Daoy (cell line): ENCODE data around the gene GRB10. TPM values are rescaled to one million over a fixed set of nuclear protein-coding genes. Genes with fewer than 3 reads are reported as not detected.

ENCODE experiments used
- DNase-seq: peaks from one replicate; pipeline ENCODE4 v3.0.0-alpha.2; 2015; ENCODE audit warnings: low read depth
- total RNA-seq: library from RNA; depleted of rRNA; stranded (reverse); fragments of >200 nt; shearing (Covaris generic); gene quantifications from 2 replicates; pipeline ENCODE4 v1.2.3, GENCODE V29; 2014

Gene GRB10
- total RNA-seq, 1 experiment from 2014 or later = 66.3 TPM

DNA sequence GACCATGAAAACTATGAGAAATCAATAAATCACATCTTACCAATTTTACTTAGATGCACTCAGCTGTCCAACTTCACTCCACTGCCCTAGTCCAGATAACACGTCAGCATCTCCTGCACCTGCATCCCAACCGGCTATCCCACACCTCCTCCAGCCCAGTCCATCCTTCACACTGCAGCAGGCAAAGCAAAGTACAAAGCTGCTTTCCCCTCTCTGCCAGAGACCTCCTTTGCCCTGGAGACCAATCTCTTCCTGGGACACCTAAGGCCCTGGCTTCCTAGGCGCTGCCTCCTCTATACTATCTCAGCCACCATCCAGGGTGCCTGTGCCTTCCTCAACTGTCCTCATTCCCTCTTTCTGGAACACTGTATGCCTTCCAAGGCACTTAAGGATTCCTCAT is 127.2 kb downstream of the GRB10 start:
- DNase-seq = no peak

DNA sequence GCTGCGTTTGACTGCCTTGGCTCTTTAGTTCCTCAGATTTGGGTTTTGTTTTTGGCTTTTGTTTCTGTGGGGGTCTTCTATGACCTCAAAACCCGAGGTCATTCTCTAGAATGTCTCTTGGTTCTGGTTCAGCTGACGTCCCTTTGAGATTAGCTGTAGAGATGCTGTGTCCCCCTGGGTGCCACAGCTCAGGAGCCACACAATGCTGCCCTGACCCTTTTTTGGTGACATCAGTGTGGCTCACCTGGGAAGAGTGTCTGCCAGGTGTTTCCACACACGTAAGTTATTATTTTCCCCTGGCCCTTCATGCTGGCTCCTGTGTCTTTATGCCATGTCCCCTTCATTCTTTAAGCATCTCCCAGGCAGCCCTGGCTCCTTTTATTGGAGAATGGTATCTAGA is 127.7 kb downstream of the GRB10 start:
- no peak for DNase-seq

DNA sequence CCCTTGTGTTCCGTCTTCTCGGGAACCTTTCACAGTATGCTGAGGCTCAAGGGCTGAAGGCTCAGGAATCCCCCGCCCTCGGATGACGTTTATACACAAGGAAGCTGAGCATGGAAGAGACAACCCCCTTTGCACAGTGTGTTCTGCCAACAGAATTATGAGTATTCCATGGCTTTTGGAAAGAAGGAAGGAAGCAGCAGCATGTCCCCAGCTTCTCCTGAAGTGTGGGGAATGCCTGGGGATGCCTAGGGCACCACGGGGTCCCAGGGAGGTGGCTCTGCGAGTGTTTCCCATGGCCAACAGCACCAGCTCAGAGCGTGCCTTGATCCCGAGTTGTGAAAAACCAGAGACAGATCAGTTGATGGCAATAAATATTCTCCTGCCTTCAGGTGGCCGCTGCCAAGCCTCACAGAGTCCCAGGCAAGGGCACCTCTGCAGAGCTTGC is 128.7 kb downstream of the GRB10 start:
- DNase-seq = no peak

DNA sequence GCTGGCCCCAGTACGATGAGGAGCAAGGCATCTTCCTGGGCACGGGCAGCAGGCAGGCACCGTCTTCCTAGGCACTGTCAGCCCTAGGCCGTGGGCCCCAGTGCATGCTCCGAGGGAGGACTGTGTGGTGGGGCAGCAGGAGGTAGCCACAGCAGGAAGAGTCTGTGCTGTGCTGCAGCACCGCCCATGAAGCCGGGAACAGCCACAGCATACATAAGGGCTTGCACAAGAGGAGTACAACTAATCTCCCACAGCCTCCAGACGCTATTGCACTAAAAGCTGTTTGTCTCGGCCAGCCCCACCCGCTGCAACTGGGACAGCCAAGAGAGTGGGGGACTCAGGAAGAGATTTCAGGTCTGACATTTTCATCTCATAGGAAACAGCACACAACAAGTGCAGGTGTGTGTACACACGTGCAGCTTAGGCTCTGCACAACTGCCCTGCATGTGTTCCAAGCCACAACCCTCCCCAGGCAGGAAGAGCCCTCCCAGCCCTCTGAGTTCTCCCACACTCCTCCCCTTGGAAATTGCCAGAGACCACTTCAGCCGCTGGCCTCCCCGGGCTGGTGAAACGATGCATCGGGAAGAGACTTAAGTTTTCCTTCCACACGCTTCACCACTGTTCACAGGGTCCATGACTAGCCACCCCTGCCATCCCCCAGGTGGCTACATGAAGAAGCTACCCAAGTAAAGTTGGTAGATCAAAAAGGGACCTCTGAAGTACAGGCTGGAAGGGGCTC is 129.4 kb downstream of the GRB10 start:
- DNase-seq = no peak

GRCh38 chr7:50652400-50653125 is 130.1 kb downstream of the GRB10 start:
- no peak for DNase-seq

DNA sequence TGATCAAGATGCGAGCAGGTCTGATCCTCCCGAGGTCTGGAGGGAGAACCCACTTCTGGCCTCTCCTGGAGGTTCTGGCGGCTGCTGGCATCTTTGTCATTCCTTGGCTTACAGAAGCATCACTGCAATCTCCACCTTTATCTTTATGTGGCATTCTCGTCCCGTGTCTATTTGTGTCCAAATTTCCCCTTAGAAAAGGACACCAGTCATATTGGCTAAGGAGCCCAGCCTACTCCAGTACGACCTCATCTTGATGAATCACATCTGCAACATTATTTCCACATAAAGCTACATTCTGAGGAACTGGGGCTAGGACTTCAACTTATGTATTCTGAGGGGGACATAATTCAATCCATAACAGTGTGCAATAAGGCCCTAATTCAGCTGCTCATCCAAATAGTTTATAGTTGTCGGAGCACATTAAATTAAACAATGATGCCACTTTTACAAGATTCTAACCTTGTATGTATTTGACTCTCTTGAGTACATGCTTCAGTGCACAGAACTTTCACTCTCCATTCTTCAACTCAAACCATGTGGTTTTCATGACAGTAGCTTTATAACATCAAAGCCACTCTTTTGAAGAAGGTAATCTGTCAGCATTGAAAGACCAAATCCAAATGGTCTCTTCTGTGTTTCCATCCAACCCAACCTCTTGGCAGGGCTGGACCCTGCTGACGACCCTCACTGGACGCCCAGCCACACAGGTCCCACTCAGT is 131.3 kb downstream of the GRB10 start:
- DNase-seq = no peak

GRCh38 chr7:50650057-50650664 is 132.5 kb downstream of the GRB10 start:
- no peak for DNase-seq

- DNase-seq = no peak
Observed at GRCh38 chr7:50649259-50649885, 133.3 kb downstream of the GRB10 start.

GRCh38 chr7:50648570-50649169 is 134.0 kb downstream of the GRB10 start:
- no peak for DNase-seq

DNA sequence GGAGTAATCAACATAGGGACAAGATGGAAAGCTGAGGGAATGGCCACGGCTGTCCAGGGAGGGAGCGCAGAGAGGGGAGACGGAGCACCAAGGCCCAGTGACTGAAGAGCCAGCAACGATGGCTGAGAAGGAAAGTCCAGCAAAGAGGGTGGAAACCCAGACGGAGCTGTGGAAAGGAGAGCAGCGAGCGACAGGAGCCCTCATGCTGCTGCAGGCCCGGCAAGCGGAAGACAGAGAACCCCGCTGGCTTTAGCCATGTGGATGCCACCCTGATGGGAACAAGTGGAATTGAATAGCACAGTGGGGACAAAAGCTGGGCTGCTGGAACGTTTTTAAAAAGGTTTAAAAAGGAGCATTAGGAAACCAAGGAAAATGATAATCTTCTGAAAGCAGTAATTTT is 134.6 kb downstream of the GRB10 start:
- DNase-seq = no peak

DNA sequence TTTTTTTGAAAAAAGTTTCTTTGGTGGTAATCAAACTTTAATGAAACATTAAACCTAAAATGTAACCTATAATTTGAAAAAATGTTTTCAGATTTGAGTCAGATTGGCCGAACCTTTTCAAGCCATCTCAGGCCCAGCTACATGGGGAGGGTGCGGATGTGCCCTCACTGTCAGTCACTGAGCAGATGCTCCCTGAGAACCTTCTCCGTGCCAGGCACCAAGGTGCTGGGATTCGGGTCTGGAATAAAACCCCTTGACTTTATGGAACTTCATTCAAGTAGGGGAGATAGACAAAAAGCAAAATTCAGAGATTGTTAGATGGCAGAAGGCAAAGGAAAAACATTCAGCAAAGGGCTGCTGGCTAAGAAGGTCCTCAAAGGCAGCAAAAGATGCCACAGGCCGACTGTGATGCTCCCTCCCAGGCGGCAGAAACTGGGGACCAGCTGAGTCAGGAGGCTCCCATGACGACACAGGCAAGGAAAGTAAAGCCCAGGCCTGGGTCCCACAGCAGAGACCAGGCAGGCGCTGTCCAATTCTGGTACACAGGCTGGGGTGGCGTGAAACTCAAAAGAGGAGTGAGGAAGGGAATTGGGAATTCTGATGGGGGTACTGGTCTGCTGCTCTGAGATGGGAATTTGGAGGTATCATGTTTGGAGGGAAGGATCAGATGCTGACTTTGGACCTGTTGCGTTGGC is 135.3 kb downstream of the GRB10 start:
- DNase-seq = no peak

DNA sequence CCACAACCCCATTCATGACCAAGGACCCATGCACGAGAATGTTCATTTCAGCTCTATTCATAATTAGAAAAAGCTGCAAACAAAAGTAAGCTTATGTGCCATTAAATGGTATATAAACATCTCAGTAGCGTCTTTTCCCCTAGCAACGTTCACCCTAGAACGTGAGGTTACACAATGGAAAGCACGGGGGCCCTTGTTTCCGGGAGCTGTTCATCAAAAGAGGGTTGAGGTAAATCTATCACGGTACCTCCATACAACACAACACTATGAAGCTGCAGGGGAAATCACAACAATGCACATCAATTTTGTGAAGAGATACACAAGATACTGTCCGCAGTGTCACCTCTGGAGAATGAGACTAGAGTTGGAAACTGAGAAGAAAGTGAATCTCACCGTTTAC is 136.6 kb downstream of the GRB10 start:
- no peak for DNase-seq

DNA sequence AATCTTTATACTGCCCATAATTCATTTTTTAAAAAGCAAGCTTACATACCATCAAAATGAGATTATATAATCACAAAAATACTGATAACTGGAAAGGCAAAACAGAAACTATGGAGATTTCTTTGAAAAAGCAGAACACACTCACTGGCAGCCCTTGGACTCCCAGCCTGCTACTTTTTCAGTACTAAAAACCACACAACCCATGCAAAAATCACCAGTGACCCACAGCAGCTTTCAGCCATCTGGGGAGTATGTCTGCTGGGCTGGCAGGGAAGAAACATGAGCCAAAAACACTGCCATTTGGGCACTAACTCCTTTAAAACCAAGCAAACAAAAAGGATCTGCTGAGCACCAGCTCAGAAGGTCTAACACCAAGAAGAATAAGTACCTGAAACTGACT is 137.5 kb downstream of the GRB10 start:
- no peak for DNase-seq

GRCh38 chr7:50644586-50644985 is 138.1 kb downstream of the GRB10 start:
- DNase-seq = no peak

DNA sequence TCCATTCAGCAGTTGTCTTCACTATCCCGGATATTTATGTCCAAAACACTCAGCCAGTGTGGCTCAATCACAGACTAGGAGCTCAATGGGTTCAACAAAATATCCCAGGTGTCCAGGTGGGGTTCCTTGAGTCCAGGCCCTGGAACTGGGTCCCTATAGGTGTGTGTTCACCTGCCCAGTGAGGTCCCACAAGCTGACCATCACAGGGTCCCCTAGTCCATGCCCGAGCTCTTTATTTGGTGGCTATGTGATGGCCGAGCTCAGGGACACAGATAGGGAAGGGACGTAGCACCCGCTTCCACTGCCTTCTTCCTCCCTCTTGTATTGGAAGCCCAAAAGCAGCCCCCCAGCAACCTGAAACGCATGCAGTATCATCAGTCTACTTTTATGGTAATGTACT is 138.6 kb downstream of the GRB10 start:
- no peak for DNase-seq

GRCh38 chr7:50641442-50642405 is 141.0 kb downstream of the GRB10 start:
- DNase-seq = no peak

GRCh38 chr7:50640779-50641178 is 141.9 kb downstream of the GRB10 start:
- no peak for DNase-seq

- DNase-seq = no peak
Observed at GRCh38 chr7:50640256-50640655, 142.4 kb downstream of the GRB10 start.
